ENCODE results near the gene DARS2.

Gene DARS2

DNA sequence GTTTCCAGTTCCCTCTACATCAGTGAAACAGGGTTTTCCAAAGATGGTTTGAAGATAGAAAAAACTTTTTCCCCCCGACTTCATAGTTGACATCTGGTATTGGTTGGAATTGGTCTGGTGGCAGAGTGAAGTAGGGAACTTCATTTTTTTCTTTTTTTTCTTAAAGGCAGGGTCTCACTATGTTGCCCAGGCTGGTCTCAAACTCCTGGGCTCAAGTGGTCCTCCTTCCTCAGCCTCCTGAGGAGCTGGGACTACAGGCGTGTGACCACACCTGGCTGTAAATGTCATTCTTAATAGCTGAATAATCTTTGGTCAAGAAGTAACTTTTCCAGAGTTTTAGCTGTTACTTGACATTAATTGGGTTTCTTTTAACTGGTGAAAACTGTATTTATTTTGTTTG is 65.4 kb downstream of the DARS2 start:
- DNase-seq, result no peak

DNA sequence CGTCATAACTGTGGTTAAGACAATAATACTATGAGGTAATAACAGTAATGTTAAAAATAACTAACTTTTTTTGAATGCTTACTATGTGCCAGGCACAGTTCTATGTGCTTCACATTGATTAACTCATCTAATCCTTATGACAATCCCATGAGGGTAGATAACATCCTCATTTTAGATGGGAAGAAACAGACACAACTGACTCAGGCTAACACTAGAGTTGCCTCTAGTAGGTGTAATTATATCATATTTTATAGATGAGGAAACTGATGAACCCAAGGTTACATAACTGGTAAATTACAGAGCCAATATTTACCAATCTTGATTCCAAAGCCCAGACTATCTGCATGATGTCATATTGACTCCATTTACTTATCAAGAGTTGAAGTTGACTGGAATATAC is 69.1 kb downstream of the DARS2 start:
- DNase-seq, result no peak

DNA sequence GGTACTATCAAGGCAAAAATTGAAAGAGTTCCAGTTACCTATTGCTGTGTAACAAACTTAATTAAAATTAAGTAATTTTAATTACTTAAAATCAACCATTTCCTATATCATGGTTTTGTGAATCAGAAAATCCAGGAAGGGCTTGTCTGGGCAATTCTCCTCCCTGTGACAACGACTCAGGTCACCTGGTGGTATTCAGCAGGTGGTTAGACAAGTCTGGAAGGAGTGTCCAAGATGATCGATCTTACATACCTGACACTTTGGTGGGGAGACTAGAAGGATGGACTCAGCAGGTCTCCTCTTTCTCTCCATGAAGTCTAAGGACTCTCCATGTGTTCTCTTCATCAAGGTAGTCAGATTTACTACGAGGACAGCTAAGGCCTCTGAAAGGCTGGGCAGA is 69.7 kb downstream of the DARS2 start:
- DNase-seq, result no peak

DNA sequence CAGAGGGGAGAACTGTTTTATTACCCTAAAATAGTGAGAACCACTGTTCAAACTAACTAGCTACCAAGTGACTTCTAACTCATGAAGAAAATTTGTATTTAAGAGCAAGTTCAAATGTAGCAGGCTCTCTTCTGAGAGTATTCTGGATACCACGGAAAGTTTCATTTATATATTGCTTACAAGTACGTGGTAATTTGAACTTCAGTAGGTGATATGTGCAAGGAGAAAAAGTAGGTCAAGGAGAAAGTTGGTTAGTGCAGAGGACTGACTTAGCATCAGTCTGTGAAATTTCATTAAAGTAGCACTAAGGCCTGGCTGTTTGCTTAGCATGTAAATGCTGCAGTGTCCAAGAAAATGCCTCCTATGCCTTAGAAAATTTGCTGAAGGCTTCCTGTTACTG is 76.0 kb downstream of the DARS2 start:
- DNase-seq, result no peak

DNA sequence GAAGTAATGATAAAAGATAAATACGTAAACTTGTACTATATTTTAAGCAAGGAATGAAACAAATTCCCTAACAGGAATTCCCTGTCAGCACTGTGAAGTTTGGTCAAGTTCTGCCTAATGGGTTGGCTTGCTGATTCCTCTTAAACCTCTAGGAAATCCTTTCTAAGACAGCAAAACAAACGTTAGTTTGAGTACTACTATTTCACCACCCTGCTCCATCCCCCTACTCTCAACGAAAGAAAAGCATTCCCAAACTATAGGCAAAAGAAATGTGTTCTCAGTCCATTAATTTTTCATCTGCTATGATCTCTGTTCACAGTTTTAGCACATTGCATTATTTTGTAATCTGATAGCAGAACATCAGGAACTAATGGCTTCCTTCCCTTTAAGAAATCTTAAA is 76.5 kb downstream of the DARS2 start:
- no peak for DNase-seq

DNA sequence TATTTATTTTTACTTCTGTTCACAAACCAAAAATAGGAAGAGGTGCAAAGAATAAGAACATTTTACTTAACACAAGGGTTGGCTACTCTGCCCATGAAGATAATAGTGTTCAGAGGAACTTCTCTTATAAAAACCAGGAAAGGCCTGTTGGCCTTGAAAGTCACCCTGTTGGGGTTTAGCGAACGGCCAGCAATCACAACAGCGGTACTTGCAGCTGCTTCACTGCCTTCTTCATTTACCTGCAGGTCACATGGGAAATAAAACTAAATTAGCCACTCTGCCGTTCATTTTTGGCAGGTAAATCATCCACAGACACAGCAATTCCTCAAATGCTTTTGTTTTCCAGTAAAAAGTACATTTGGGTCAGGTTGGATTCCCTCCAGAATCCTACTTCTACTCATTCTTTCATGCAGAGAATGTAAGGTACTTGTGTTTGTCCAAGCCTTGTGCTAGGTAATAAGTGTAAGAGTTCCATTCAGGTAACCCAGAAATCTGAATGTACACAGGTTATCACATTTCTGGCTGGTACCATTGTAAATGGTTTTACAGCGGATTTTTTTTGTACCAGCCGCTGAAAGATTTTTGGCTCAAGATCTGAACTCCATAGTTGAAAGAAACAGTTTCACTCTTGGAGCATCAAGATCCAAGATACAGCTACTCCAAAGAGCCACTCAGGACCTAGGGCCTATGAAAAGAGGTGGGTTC is 79.5 kb downstream of the DARS2 start:
- DNase-seq, result no peak

Data from stimulated activated naive CD4-positive, alpha-beta T cell treated with Interleukin-2 at 50 U/mL for 16 hours (primary cell).